ENCODE results near the gene PHACTR3. TPM values are rescaled to one million over a fixed set of nuclear protein-coding genes. Genes with fewer than 3 reads are reported as not detected.

Gene PHACTR3
- total RNA-seq, 1 experiment from 2014 or later: not detected

GRCh38 chr20:59646487-59646886 is 42.1 kb downstream of the PHACTR3 start:
- Histone ChIP-seq H4K20me1 (ENCODE audit: insufficient read depth, low read depth, low read length) (no peaks in the 10 kb centered on the region), H3K79me2 (ENCODE audit: low read length) (no peaks in the 10 kb centered on the region), H3K9ac (ENCODE audit: low read length) (no peak overlapping the region), H3K9me3 (ENCODE audit: low read length) (no peaks in the 10 kb centered on the region), H3K4me3 (ENCODE audit: low read length) (no peak overlapping the region), H3K4me1 (ENCODE audit: low read length) (no peaks in the 10 kb centered on the region), H3K36me3 (ENCODE audit: insufficient read depth, low read length) (no peaks in the 10 kb centered on the region), H3K27me3 (ENCODE audit: low read length) (no peaks in the 10 kb centered on the region), H3K9me2 (replicated peaks; ENCODE audit: insufficient read depth, low read length) (no peaks in the 10 kb centered on the region), H3K4me2 (ENCODE audit: low read depth, low read length, poor library complexity, severe bottlenecking) (no peak overlapping the region), H2AFZ (ENCODE audit: low read length) (no peak overlapping the region), H3K27ac (ENCODE audit: low read length) (no peak overlapping the region)
- DNase-seq: no peak

- Histone ChIP-seq H3K79me2 (ENCODE audit: low read length) (no peaks in the 10 kb centered on the region), H3K4me2 (ENCODE audit: low read depth, low read length, poor library complexity, severe bottlenecking) (no peak overlapping the region), H3K27me3 (ENCODE audit: low read length) (no peaks in the 10 kb centered on the region), H3K9me3 (ENCODE audit: low read length) (no peaks in the 10 kb centered on the region), H2AFZ (ENCODE audit: low read length) (no peak overlapping the region), H3K4me3 (ENCODE audit: low read length) (no peak overlapping the region), H3K27ac (ENCODE audit: low read length) (no peak overlapping the region), H3K9ac (ENCODE audit: low read length) (no peak overlapping the region), H3K36me3 (ENCODE audit: insufficient read depth, low read length) (no peaks in the 10 kb centered on the region), H3K4me1 (ENCODE audit: low read length) (no peaks in the 10 kb centered on the region), H4K20me1 (ENCODE audit: insufficient read depth, low read depth, low read length) (no peaks in the 10 kb centered on the region), H3K9me2 (replicated peaks; ENCODE audit: insufficient read depth, low read length) (no peaks in the 10 kb centered on the region)
- no peak for DNase-seq
Observed at GRCh38 chr20:59647271-59647670, 42.9 kb downstream of the PHACTR3 start.

- no peaks in the 10 kb centered on the region for H3K36me3 ChIP-seq (ENCODE audit: insufficient read depth, low read length)
- H3K27me3 ChIP-seq (ENCODE audit: low read length): no peaks in the 10 kb centered on the region
- no peak overlapping the region for H3K4me2 ChIP-seq (ENCODE audit: low read depth, low read length, poor library complexity, severe bottlenecking)
- no peak overlapping the region for H2AFZ ChIP-seq (ENCODE audit: low read length)
- H3K79me2 ChIP-seq (ENCODE audit: low read length): no peaks in the 10 kb centered on the region
- H3K9me3 ChIP-seq (ENCODE audit: low read length): no peaks in the 10 kb centered on the region
- H3K4me3 ChIP-seq (ENCODE audit: low read length): no peak overlapping the region
- H3K4me1 ChIP-seq (ENCODE audit: low read length): no peaks in the 10 kb centered on the region
- no peak for DNase-seq
- H3K9me2 ChIP-seq (replicated peaks; ENCODE audit: insufficient read depth, low read length): no peaks in the 10 kb centered on the region
- H3K27ac ChIP-seq (ENCODE audit: low read length): no peak overlapping the region
- H4K20me1 ChIP-seq (ENCODE audit: insufficient read depth, low read depth, low read length): no peaks in the 10 kb centered on the region
- H3K9ac ChIP-seq (ENCODE audit: low read length): no peak overlapping the region
Observed at GRCh38 chr20:59648466-59649070, 44.2 kb downstream of the PHACTR3 start.

GRCh38 chr20:59650418-59650817 is 46.1 kb downstream of the PHACTR3 start:
- Histone ChIP-seq H3K9me2 (replicated peaks; ENCODE audit: insufficient read depth, low read length) (no peaks in the 10 kb centered on the region), H3K27me3 (ENCODE audit: low read length) (no peaks in the 10 kb centered on the region), H3K79me2 (ENCODE audit: low read length) (no peaks in the 10 kb centered on the region), H3K9ac (ENCODE audit: low read length) (no peak overlapping the region), H4K20me1 (ENCODE audit: insufficient read depth, low read depth, low read length) (no peaks in the 10 kb centered on the region), H3K27ac (ENCODE audit: low read length) (no peak overlapping the region), H3K4me2 (ENCODE audit: low read depth, low read length, poor library complexity, severe bottlenecking) (no peak overlapping the region), H3K4me1 (ENCODE audit: low read length) (no peaks in the 10 kb centered on the region), H3K36me3 (ENCODE audit: insufficient read depth, low read length) (no peaks in the 10 kb centered on the region), H3K9me3 (ENCODE audit: low read length) (no peaks in the 10 kb centered on the region), H2AFZ (ENCODE audit: low read length) (no peak overlapping the region), H3K4me3 (ENCODE audit: low read length) (no peak overlapping the region)
- DNase-seq: no peak

- H3K4me3 ChIP-seq (ENCODE audit: low read length): no peak overlapping the region
- no peak for DNase-seq
- H3K27ac ChIP-seq (ENCODE audit: low read length): no peak overlapping the region
- H3K79me2 ChIP-seq (ENCODE audit: low read length): no peaks in the 10 kb centered on the region
- no peaks in the 10 kb centered on the region; the same call in 1 of the 2 replicates for H3K9me3 ChIP-seq (ENCODE audit: low read length)
- no peaks in the 10 kb centered on the region for H3K4me1 ChIP-seq (ENCODE audit: low read length)
- H2AFZ ChIP-seq (ENCODE audit: low read length): no peak overlapping the region
- no peak overlapping the region for H3K9ac ChIP-seq (ENCODE audit: low read length)
- no peaks in the 10 kb centered on the region for H3K27me3 ChIP-seq (ENCODE audit: low read length)
- no peaks in the 10 kb centered on the region for H3K9me2 ChIP-seq (replicated peaks; ENCODE audit: insufficient read depth, low read length)
- H3K4me2 ChIP-seq (ENCODE audit: low read depth, low read length, poor library complexity, severe bottlenecking): no peak overlapping the region
- H3K36me3 ChIP-seq (ENCODE audit: insufficient read depth, low read length): no peaks in the 10 kb centered on the region
- H4K20me1 ChIP-seq (ENCODE audit: insufficient read depth, low read depth, low read length): no peaks in the 10 kb centered on the region
Observed at GRCh38 chr20:59652381-59652780, 48.0 kb downstream of the PHACTR3 start.

- no peaks in the 10 kb centered on the region for H3K27me3 ChIP-seq (ENCODE audit: low read length)
- no peak overlapping the region for H3K27ac ChIP-seq (ENCODE audit: low read length)
- peaks cover 6% of the 10 kb centered on the region; the same call in 1 of the 2 replicates for H3K9me3 ChIP-seq (ENCODE audit: low read length)
- no peaks in the 10 kb centered on the region for H3K36me3 ChIP-seq (ENCODE audit: insufficient read depth, low read length)
- no peaks in the 10 kb centered on the region for H3K4me1 ChIP-seq (ENCODE audit: low read length)
- H4K20me1 ChIP-seq (ENCODE audit: insufficient read depth, low read depth, low read length): no peaks in the 10 kb centered on the region
- no peaks in the 10 kb centered on the region for H3K79me2 ChIP-seq (ENCODE audit: low read length)
- H3K4me3 ChIP-seq (ENCODE audit: low read length): no peak overlapping the region
- DNase-seq: no peak
- H2AFZ ChIP-seq (ENCODE audit: low read length): no peak overlapping the region
- no peak overlapping the region for H3K9ac ChIP-seq (ENCODE audit: low read length)
- no peaks in the 10 kb centered on the region for H3K9me2 ChIP-seq (replicated peaks; ENCODE audit: insufficient read depth, low read length)
- H3K4me2 ChIP-seq (ENCODE audit: low read depth, low read length, poor library complexity, severe bottlenecking): no peak overlapping the region
Observed at GRCh38 chr20:59656417-59656816, 52.1 kb downstream of the PHACTR3 start.

- H3K9ac ChIP-seq (ENCODE audit: low read length): no peak overlapping the region
- no peaks in the 10 kb centered on the region for H3K79me2 ChIP-seq (ENCODE audit: low read length)
- DNase-seq: no peak
- H3K9me2 ChIP-seq (replicated peaks; ENCODE audit: insufficient read depth, low read length): no peaks in the 10 kb centered on the region
- no peak overlapping the region for H3K4me2 ChIP-seq (ENCODE audit: low read depth, low read length, poor library complexity, severe bottlenecking)
- H3K9me3 ChIP-seq (ENCODE audit: low read length): peaks cover 6% of the 10 kb centered on the region; the same call in 1 of the 2 replicates
- no peak overlapping the region for H3K4me3 ChIP-seq (ENCODE audit: low read length)
- H3K27ac ChIP-seq (ENCODE audit: low read length): no peak overlapping the region
- no peak overlapping the region for H2AFZ ChIP-seq (ENCODE audit: low read length)
- no peaks in the 10 kb centered on the region for H3K36me3 ChIP-seq (ENCODE audit: insufficient read depth, low read length)
- H3K4me1 ChIP-seq (ENCODE audit: low read length): no peaks in the 10 kb centered on the region
- H4K20me1 ChIP-seq (ENCODE audit: insufficient read depth, low read depth, low read length): no peaks in the 10 kb centered on the region
- H3K27me3 ChIP-seq (ENCODE audit: low read length): no peaks in the 10 kb centered on the region
Observed at GRCh38 chr20:59657459-59658046, 53.2 kb downstream of the PHACTR3 start.

- DNase-seq: no peak
- Histone ChIP-seq H3K9me2 (replicated peaks; ENCODE audit: insufficient read depth, low read length) (no peaks in the 10 kb centered on the region), H3K27ac (ENCODE audit: low read length) (no peak overlapping the region), H3K9ac (ENCODE audit: low read length) (no peak overlapping the region), H2AFZ (ENCODE audit: low read length) (no peak overlapping the region), H3K27me3 (ENCODE audit: low read length) (no peaks in the 10 kb centered on the region), H3K4me2 (ENCODE audit: low read depth, low read length, poor library complexity, severe bottlenecking) (no peak overlapping the region), H3K36me3 (ENCODE audit: insufficient read depth, low read length) (no peaks in the 10 kb centered on the region), H3K4me1 (ENCODE audit: low read length) (no peaks in the 10 kb centered on the region), H4K20me1 (ENCODE audit: insufficient read depth, low read depth, low read length) (no peaks in the 10 kb centered on the region), H3K79me2 (ENCODE audit: low read length) (no peaks in the 10 kb centered on the region), H3K9me3 (ENCODE audit: low read length) (peaks cover 6% of the 10 kb centered on the region; the same call in 1 of the 2 replicates), H3K4me3 (ENCODE audit: low read length) (no peak overlapping the region)
Observed at GRCh38 chr20:59660471-59660870, 56.1 kb downstream of the PHACTR3 start.
